HCT116 (cell line): Measurements from ENCODE around the gene SLFNL1. TPM values are rescaled to one million over a fixed set of nuclear protein-coding genes. Genes with fewer than 3 reads are reported as not detected.

Experiments
- ATAC-seq: fragments of 200-7000 bp; cut with Tn5 transposase; 2 replicates; pipeline ENCODE4 v1.9.1; 2020; ENCODE audit warnings: mild to moderate bottlenecking, moderate library complexity
- BruUV-seq: library from RNA; stranded (reverse); fragments of 400-500 nt; replicated peaks from 2 replicates; lab custom pipeline; 2021; lab: Mats Ljungman, UMichigan
- CTCF ChIA-PET: fragments of 300-600 bp; sonication (Branson Sonifier 250); formaldehyde crosslinking; loops from one replicate; lab custom pipeline; 2021; ENCODE audit warnings: antibody characterized with exemption; lab: Charles Lee
- POLR2A ChIA-PET: fragments of 300-600, 350-600 bp; sonication (Branson Sonifier 250); formaldehyde crosslinking; loops from one replicate; lab custom pipeline; 2021; ENCODE audit warnings: antibody characterized with exemption; lab: Charles Lee
- RAD21 ChIA-PET, 2 experiments: fragments of 300-600 bp; sonication (Branson Sonifier 250); formaldehyde crosslinking; loops; one replicate each; lab custom pipeline; 2023; ENCODE audit warnings: low total read pairs in 2 of 2; ENCODE audit not compliant: uncharacterized antibody in 2 of 2, unreplicated experiment in 2 of 2, low non-redundant PET in 1 of 2; lab: Charles Lee
- DNase-seq: peaks from one replicate; pipeline ENCODE4 v3.0.0-alpha.2; 2010; ENCODE audit warnings: low read depth, low spot score
- H2AFZ ChIP-seq: fragments of 200-600 bp; shearing (Covaris generic), sonication (generic); 2 replicates; pipeline ENCODE4 v1.6.1; 2017; ENCODE audit warnings: low read depth, mixed run types, mixed read lengths, antibody characterized with exemption, low read length; ENCODE audit not compliant: poor library complexity, severe bottlenecking
- H3K27ac ChIP-seq: 2 replicates; pipeline ENCODE4 v1.5.1; 2012; ENCODE audit warnings: low read depth, low read length
- H3K27me3 ChIP-seq: fragments of 200-600 bp; sonication (generic); 2 replicates; pipeline ENCODE4 v1.6.1; 2016; ENCODE audit warnings: mixed run types, low read length, mixed read lengths; ENCODE audit not compliant: insufficient read depth
- H3K36me3 ChIP-seq, 2 experiments: fragments of 200-500 bp in 1 of 2; fragments of 200-600 bp in 1 of 2; sonication (Bioruptor generic) in 1 of 2; sonication (generic) in 1 of 2; 2 replicates each; pipeline versions ENCODE4 v1.5.1 to v1.6.1; 2014 to 2016; ENCODE audit warnings: low read length in 2 of 2, inconsistent platforms in 1 of 2, mixed read lengths in 1 of 2, mixed run types in 1 of 2; ENCODE audit not compliant: insufficient read depth in 2 of 2, control insufficient read depth in 1 of 2
- H3K4me1 ChIP-seq, 2 experiments: fragments of 200-600 bp in 1 of 2; sonication (generic) in 1 of 2; 2 replicates each; pipeline versions ENCODE4 v1.5.1 to v1.6.1; 2012 to 2017; ENCODE audit warnings: low read length in 2 of 2, inconsistent platforms in 1 of 2, mild to moderate bottlenecking in 1 of 2, mixed read lengths in 1 of 2, mixed run types in 1 of 2, moderate library complexity in 1 of 2; ENCODE audit not compliant: insufficient read depth in 2 of 2, control insufficient read depth in 1 of 2
- H3K4me2 ChIP-seq: fragments of 200-600 bp; sonication (generic); 2 replicates; pipeline ENCODE4 v1.6.1; 2017; ENCODE audit warnings: mixed run types, low read length, mixed read lengths
- H3K4me3 ChIP-seq, 2 experiments: fragments of 200-600 bp in 1 of 2; sonication (generic) in 1 of 2; replicated peaks in 1 of 2; 2 replicates each; pipeline ENCODE4 v1.5.1; 2011 to 2016; ENCODE audit warnings: low read length in 2 of 2, control low read depth in 1 of 2, low read depth in 1 of 2, mild to moderate bottlenecking in 1 of 2, mixed read lengths in 1 of 2, mixed run types in 1 of 2
- H3K79me2 ChIP-seq: fragments of 200-600 bp; sonication (generic); 2 replicates; pipeline ENCODE4 v1.6.1; 2017; ENCODE audit warnings: mild to moderate bottlenecking, mixed run types, low read length, moderate library complexity, mixed read lengths; ENCODE audit not compliant: insufficient read depth
- H3K9ac ChIP-seq: fragments of 200-600 bp; sonication (generic); 2 replicates; pipeline ENCODE4 v1.6.1; 2016; ENCODE audit warnings: low read length, mixed read lengths
- H3K9me2 ChIP-seq: fragments of 200-600 bp; sonication (generic), shearing (Covaris generic); 2 replicates; pipeline ENCODE4 v1.6.1; 2017; ENCODE audit warnings: mixed run types, mild to moderate bottlenecking, moderate library complexity; ENCODE audit not compliant: insufficient read depth
- H3K9me3 ChIP-seq, 2 experiments: fragments of 200-500 bp in 1 of 2; fragments of 200-600 bp in 1 of 2; sonication (Bioruptor generic) in 1 of 2; sonication (generic) in 1 of 2; 2 replicates each; pipeline ENCODE4 v1.6.1; 2014 to 2017; ENCODE audit warnings: low read length in 2 of 2, mixed read lengths in 2 of 2, inconsistent platforms in 1 of 2, low read depth in 1 of 2, mild to moderate bottlenecking in 1 of 2, mixed run types in 1 of 2, moderate library complexity in 1 of 2; ENCODE audit not compliant: control insufficient read depth in 1 of 2, insufficient read depth in 1 of 2
- H4K20me1 ChIP-seq: fragments of 200-600 bp; sonication (generic), shearing (Covaris generic); 2 replicates; pipeline ENCODE4 v1.6.1; 2017; ENCODE audit warnings: mixed run types, mild to moderate bottlenecking, moderate library complexity; ENCODE audit not compliant: insufficient read depth
- CBX3 ChIP-seq: IDR thresholded peaks from 2 replicates; pipeline ENCODE4 v1.6.1; 2012; ENCODE audit warnings: low read depth
- CEBPB ChIP-seq: IDR thresholded peaks from 2 replicates; pipeline ENCODE4 v1.6.1; 2012; ENCODE audit warnings: low read depth
- ELF1 ChIP-seq: IDR thresholded peaks from 2 replicates; pipeline ENCODE4 v1.6.1; 2012; ENCODE audit warnings: low read depth, borderline replicate concordance
- EZH2 ChIP-seq: fragments of 200-600 bp; sonication (generic); IDR thresholded peaks from 2 replicates; pipeline ENCODE4 v1.6.1; 2017; ENCODE audit warnings: antibody characterized with exemption, mixed run types
- EZH2phosphoT487 ChIP-seq: fragments of 200-600 bp; IDR thresholded peaks from 2 replicates; pipeline ENCODE4 v1.6.1; 2018; ENCODE audit warnings: antibody characterized with exemption, borderline replicate concordance
- FOSL1 ChIP-seq: IDR thresholded peaks from 2 replicates; pipeline ENCODE4 v1.6.1; 2012; ENCODE audit warnings: low read depth
- POLR2AphosphoS5 ChIP-seq: IDR thresholded peaks from 2 replicates; pipeline ENCODE4 v1.6.1; 2011; ENCODE audit warnings: mild to moderate bottlenecking, low read depth, low read length, moderate library complexity
- RAD21 ChIP-seq: IDR thresholded peaks from 2 replicates; pipeline ENCODE4 v1.6.1; 2012; ENCODE audit warnings: low read depth, mild to moderate bottlenecking
- SIN3A ChIP-seq: IDR thresholded peaks from 2 replicates; pipeline ENCODE4 v1.6.1; 2012; ENCODE audit warnings: low read depth
- SP1 ChIP-seq: IDR thresholded peaks from 2 replicates; pipeline ENCODE4 v1.6.1; 2012; ENCODE audit warnings: low read depth
- ZFX ChIP-seq: fragments of 450-650 bp; IDR thresholded peaks from 2 replicates; pipeline ENCODE4 v1.6.1; 2017
- ZNF274 ChIP-seq: fragments of 200-500 bp; sonication (Bioruptor generic); IDR thresholded peaks from 2 replicates; pipeline ENCODE4 v1.6.1; 2014; ENCODE audit warnings: mild to moderate bottlenecking, low read depth, low read length, inconsistent platforms
- intact Hi-C: fragments of 100-400 bp; cut with micrococcal nuclease; formaldehyde crosslinking; loops from 2 replicates; pipeline ENCODE4 v1.10.0; 2022
- total RNA-seq: library from RNA; stranded (reverse); gene quantifications from one replicate; pipeline ENCODE4 v1.2.1, GENCODE V29; 2021; ENCODE audit not compliant: unreplicated experiment
- TF ChIP-seq, protein P1 (sequence below): IDR thresholded peaks from 2 replicates; pipeline ENCODE4 v1.6.1; 2012
- TF ChIP-seq, protein P2 (sequence below): IDR thresholded peaks from 2 replicates; pipeline ENCODE4 v1.6.1; 2012
- TF ChIP-seq, protein P3 (sequence below), 3 experiments: fragments of 200-600 bp in 1 of 3; sonication (generic) in 1 of 3; IDR thresholded peaks in 2 of 3; conservative IDR thresholded peaks in 1 of 3; 2 replicates each; pipeline ENCODE4 v1.5.1; 2012 to 2017; ENCODE audit warnings: low read depth in 2 of 3, low read length in 2 of 3, antibody characterized with exemption in 1 of 3, borderline replicate concordance in 1 of 3, control low read depth in 1 of 3, mild to moderate bottlenecking in 1 of 3, mixed read lengths in 1 of 3, mixed run types in 1 of 3, moderate library complexity in 1 of 3; ENCODE audit not compliant: insufficient read depth in 1 of 3
- TF ChIP-seq, protein P4 (sequence below): IDR thresholded peaks from 2 replicates; pipeline ENCODE4 v1.6.1; 2011; ENCODE audit warnings: mild to moderate bottlenecking, low read length, moderate library complexity; ENCODE audit not compliant: insufficient replicate concordance; ENCODE audit errors: extremely low read depth

Gene SLFNL1
- total RNA-seq, 1 experiment from 2014 or later, result 0.20 TPM

DNA sequence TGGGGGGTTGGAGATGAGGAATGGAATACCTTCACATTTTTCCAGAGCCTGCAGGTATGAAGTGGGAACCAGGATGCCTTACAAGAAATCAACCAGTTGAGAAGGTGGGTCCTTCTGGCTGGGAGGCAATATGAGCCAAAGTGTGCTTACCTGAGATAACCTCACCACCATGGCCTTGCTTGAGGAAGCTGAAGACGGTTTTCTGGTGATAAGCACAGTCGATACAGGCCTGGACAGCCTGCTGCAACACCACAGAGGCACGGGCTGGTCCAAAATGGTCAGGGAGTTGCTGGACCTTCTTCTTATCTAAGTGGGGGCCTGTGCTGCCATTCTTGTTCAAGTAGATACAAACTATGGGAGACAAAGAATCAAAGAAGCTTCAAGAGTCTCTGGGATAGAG lies 27.0 kb upstream of the SLFNL1 start:
- no peak overlapping the region for H3K4me2 ChIP-seq
- H3K9me2 ChIP-seq, result no peaks in the 10 kb centered on the region
- H4K20me1 ChIP-seq, result no peaks in the 10 kb centered on the region
- ChIA-PET POLR2A (no interaction called here), CTCF (no interaction called here), RAD21 (no interaction called here)
- no peaks in the 10 kb centered on the region for H3K4me1 ChIP-seq
- H2AFZ ChIP-seq, result no peak overlapping the region
- H3K9me3 ChIP-seq, result no peaks in the 10 kb centered on the region
- H3K9ac ChIP-seq, result no peak overlapping the region
- BruUV-seq, result no TSS peak
- intact Hi-C loops, result no loop called here
- H3K36me3 ChIP-seq, result peaks cover 0 to 7% of the 10 kb centered on the region in 2 experiments; a peak in 1 of 4 replicates
- no peak for DNase-seq
- no peak for ATAC-seq
- H3K79me2 ChIP-seq, result no peaks in the 10 kb centered on the region
- H3K4me3 ChIP-seq, result no peak overlapping the region
- no peak overlapping the region for H3K27ac ChIP-seq
- no peaks in the 10 kb centered on the region for H3K27me3 ChIP-seq
- no peak for TF ChIP-seq POLR2AphosphoS5
- TF ChIP-seq CBX3, result no peak
- TF ChIP-seq, protein P1, sequence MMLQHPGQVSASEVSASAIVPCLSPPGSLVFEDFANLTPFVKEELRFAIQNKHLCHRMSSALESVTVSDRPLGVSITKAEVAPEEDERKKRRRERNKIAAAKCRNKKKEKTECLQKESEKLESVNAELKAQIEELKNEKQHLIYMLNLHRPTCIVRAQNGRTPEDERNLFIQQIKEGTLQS, result no peak
- TF ChIP-seq, protein P2, sequence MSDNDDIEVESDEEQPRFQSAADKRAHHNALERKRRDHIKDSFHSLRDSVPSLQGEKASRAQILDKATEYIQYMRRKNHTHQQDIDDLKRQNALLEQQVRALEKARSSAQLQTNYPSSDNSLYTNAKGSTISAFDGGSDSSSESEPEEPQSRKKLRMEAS, result no peak
- no peak for TF ChIP-seq SIN3A
- TF ChIP-seq, protein P3, sequence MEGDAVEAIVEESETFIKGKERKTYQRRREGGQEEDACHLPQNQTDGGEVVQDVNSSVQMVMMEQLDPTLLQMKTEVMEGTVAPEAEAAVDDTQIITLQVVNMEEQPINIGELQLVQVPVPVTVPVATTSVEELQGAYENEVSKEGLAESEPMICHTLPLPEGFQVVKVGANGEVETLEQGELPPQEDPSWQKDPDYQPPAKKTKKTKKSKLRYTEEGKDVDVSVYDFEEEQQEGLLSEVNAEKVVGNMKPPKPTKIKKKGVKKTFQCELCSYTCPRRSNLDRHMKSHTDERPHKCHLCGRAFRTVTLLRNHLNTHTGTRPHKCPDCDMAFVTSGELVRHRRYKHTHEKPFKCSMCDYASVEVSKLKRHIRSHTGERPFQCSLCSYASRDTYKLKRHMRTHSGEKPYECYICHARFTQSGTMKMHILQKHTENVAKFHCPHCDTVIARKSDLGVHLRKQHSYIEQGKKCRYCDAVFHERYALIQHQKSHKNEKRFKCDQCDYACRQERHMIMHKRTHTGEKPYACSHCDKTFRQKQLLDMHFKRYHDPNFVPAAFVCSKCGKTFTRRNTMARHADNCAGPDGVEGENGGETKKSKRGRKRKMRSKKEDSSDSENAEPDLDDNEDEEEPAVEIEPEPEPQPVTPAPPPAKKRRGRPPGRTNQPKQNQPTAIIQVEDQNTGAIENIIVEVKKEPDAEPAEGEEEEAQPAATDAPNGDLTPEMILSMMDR (IDR thresholded peaks at IDR 0.05 in 2 of 3, conservative IDR thresholded peaks at IDR 0.05 in 1 of 3; ENCODE audit: borderline replicate concordance in 1 of 3, insufficient read depth in 1 of 3, low read depth in 2 of 3, low read length in 2 of 3), result no peak
- TF ChIP-seq, protein P4, sequence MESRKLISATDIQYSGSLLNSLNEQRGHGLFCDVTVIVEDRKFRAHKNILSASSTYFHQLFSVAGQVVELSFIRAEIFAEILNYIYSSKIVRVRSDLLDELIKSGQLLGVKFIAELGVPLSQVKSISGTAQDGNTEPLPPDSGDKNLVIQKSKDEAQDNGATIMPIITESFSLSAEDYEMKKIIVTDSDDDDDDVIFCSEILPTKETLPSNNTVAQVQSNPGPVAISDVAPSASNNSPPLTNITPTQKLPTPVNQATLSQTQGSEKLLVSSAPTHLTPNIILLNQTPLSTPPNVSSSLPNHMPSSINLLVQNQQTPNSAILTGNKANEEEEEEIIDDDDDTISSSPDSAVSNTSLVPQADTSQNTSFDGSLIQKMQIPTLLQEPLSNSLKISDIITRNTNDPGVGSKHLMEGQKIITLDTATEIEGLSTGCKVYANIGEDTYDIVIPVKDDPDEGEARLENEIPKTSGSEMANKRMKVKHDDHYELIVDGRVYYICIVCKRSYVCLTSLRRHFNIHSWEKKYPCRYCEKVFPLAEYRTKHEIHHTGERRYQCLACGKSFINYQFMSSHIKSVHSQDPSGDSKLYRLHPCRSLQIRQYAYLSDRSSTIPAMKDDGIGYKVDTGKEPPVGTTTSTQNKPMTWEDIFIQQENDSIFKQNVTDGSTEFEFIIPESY, result no peak
- TF ChIP-seq FOSL1, result no peak
- TF ChIP-seq SP1, result no peak
- no peak for TF ChIP-seq CEBPB
- TF ChIP-seq ZNF274, result no peak
- no peak for TF ChIP-seq ZFX
- no peak for TF ChIP-seq ELF1
- TF ChIP-seq RAD21, result no peak
- TF ChIP-seq EZH2, result no peak
- no peak for TF ChIP-seq EZH2phosphoT487
